RPMI8226 (cell line): ENCODE measurements around the gene NPAS1.
"Not testable (repeated sequence)": the region's sequence is repeated elsewhere in the genome, so short reads cannot be mapped to it uniquely, and the experiment has no call there.

Source experiments
- DNase-seq: peaks from one replicate; pipeline ENCODE4 v3.0.0-alpha.2; 2015

NPAS1 gene

GRCh38 chr19:47050562-47050961 lies 30.9 kb downstream of the NPAS1 start:
- not testable (repeated sequence) for DNase-seq

GRCh38 chr19:47056411-47056810 lies 36.8 kb downstream of the NPAS1 start:
- DNase-seq: no peak

- no peak for DNase-seq
Observed at GRCh38 chr19:47057328-47057727, 37.7 kb downstream of the NPAS1 start.

GRCh38 chr19:47058621-47059022 lies 39.0 kb downstream of the NPAS1 start:
- no peak for DNase-seq

- DNase-seq: no peak
Observed at GRCh38 chr19:47063874-47064273, 44.2 kb downstream of the NPAS1 start.

GRCh38 chr19:47065242-47065641 lies 45.6 kb downstream of the NPAS1 start:
- DNase-seq: no peak

GRCh38 chr19:47066376-47067214 lies 47.0 kb downstream of the NPAS1 start:
- DNase-seq: no peak

GRCh38 chr19:47067215-47067847 lies 47.7 kb downstream of the NPAS1 start:
- DNase-seq: no peak

- no peak for DNase-seq
Observed at GRCh38 chr19:47068246-47068645, 48.6 kb downstream of the NPAS1 start.

GRCh38 chr19:47068876-47069406 lies 49.3 kb downstream of the NPAS1 start:
- no peak for DNase-seq

- DNase-seq: no peak
Observed at GRCh38 chr19:47069795-47070194, 50.2 kb downstream of the NPAS1 start.

GRCh38 chr19:47070756-47071155 lies 51.1 kb downstream of the NPAS1 start:
- no peak for DNase-seq

GRCh38 chr19:47071731-47072130 lies 52.1 kb downstream of the NPAS1 start:
- no peak for DNase-seq

- DNase-seq: no peak
Observed at GRCh38 chr19:47072323-47072722, 52.7 kb downstream of the NPAS1 start.

GRCh38 chr19:47073574-47073973 lies 53.9 kb downstream of the NPAS1 start:
- no peak for DNase-seq

- DNase-seq: no peak
Observed at GRCh38 chr19:47074621-47075020, 55.0 kb downstream of the NPAS1 start.

GRCh38 chr19:47075179-47075810 lies 55.7 kb downstream of the NPAS1 start:
- DNase-seq: no peak

GRCh38 chr19:47075941-47076340 lies 56.3 kb downstream of the NPAS1 start:
- no peak for DNase-seq

GRCh38 chr19:47078351-47078750 lies 58.7 kb downstream of the NPAS1 start:
- DNase-seq: not testable (repeated sequence)

- no peak for DNase-seq
Observed at GRCh38 chr19:47081095-47081494, 61.5 kb downstream of the NPAS1 start.

- no peak for DNase-seq
Observed at GRCh38 chr19:47082493-47082892, 62.9 kb downstream of the NPAS1 start.

- DNase-seq: no peak
Observed at GRCh38 chr19:47084879-47085439, 65.3 kb downstream of the NPAS1 start.

- no peak for DNase-seq
Observed at GRCh38 chr19:47086280-47086679, 66.6 kb downstream of the NPAS1 start.
